Stimulated activated naive CD8-positive, alpha-beta T cell treated with anti-CD3 and anti-CD28 coated beads, Interleukin-15, Interleukin-2, amounts not matched to agents 100 ng/mL and 50 ng/mL, for 24 hours (primary cell): Measurements from ENCODE around the gene SAMD4A.

Source experiments
- H3K27ac Mint-ChIP-seq: one replicate; pipeline ENCODE4 v1.8.0; 2021; ENCODE audit warnings: mild to moderate bottlenecking, mixed read lengths
- H3K27me3 Mint-ChIP-seq: one replicate; pipeline ENCODE4 v1.8.0; 2021; ENCODE audit warnings: mixed read lengths
- H3K36me3 Mint-ChIP-seq: one replicate; pipeline ENCODE4 v1.8.0; 2021; ENCODE audit warnings: low read depth, mixed read lengths
- H3K4me1 Mint-ChIP-seq: one replicate; pipeline ENCODE4 v1.8.0; 2021; ENCODE audit warnings: low read depth, mixed read lengths
- H3K4me3 Mint-ChIP-seq: one replicate; pipeline ENCODE4 v1.8.0; 2021; ENCODE audit warnings: mild to moderate bottlenecking, mixed read lengths
- H3K9me3 Mint-ChIP-seq: one replicate; pipeline ENCODE4 v1.8.0; 2021; ENCODE audit warnings: mixed read lengths

The SAMD4A gene

GRCh38 chr14:54697001-54697400 lies 130.1 kb downstream of the SAMD4A start:
- Mint-ChIP-seq H3K27me3 (peaks cover 29% of the 10 kb centered on the region), H3K4me3 (no peak overlapping the region), H3K36me3 (no peaks in the 10 kb centered on the region), H3K9me3 (no peaks in the 10 kb centered on the region), H3K27ac (no peak overlapping the region), H3K4me1 (peaks cover 8% of the 10 kb centered on the region)

GRCh38 chr14:54697803-54698202 lies 130.9 kb downstream of the SAMD4A start:
- peaks cover 3% of the 10 kb centered on the region for H3K4me1 Mint-ChIP-seq
- peaks cover 35% of the 10 kb centered on the region for H3K27me3 Mint-ChIP-seq
- no peak overlapping the region for H3K4me3 Mint-ChIP-seq
- H3K36me3 Mint-ChIP-seq: no peaks in the 10 kb centered on the region
- no peaks in the 10 kb centered on the region for H3K9me3 Mint-ChIP-seq
- H3K27ac Mint-ChIP-seq: no peak overlapping the region

- Mint-ChIP-seq H3K9me3 (no peaks in the 10 kb centered on the region), H3K36me3 (no peaks in the 10 kb centered on the region), H3K27me3 (peaks cover 35% of the 10 kb centered on the region), H3K27ac (no peak overlapping the region), H3K4me3 (no peak overlapping the region), H3K4me1 (peaks cover 3% of the 10 kb centered on the region)
These were observed 131.6 kb downstream of the SAMD4A start for GRCh38 chr14:54698501-54698900.

- no peaks in the 10 kb centered on the region for H3K36me3 Mint-ChIP-seq
- H3K9me3 Mint-ChIP-seq: no peaks in the 10 kb centered on the region
- H3K27me3 Mint-ChIP-seq: peaks cover 29% of the 10 kb centered on the region
- peaks cover 3% of the 10 kb centered on the region for H3K4me1 Mint-ChIP-seq
- no peak overlapping the region for H3K27ac Mint-ChIP-seq
- no peak overlapping the region for H3K4me3 Mint-ChIP-seq
These were observed 132.1 kb downstream of the SAMD4A start for GRCh38 chr14:54698966-54699530.

GRCh38 chr14:54699735-54700134 lies 132.8 kb downstream of the SAMD4A start:
- Mint-ChIP-seq H3K4me1 (peaks cover 3% of the 10 kb centered on the region), H3K36me3 (no peaks in the 10 kb centered on the region), H3K27ac (no peak overlapping the region), H3K27me3 (peaks cover 26% of the 10 kb centered on the region), H3K9me3 (no peaks in the 10 kb centered on the region), H3K4me3 (no peak overlapping the region)

- H3K36me3 Mint-ChIP-seq: no peaks in the 10 kb centered on the region
- H3K27me3 Mint-ChIP-seq: peaks cover 22% of the 10 kb centered on the region
- no peak overlapping the region for H3K27ac Mint-ChIP-seq
- H3K4me1 Mint-ChIP-seq: peaks cover 3% of the 10 kb centered on the region
- H3K9me3 Mint-ChIP-seq: no peaks in the 10 kb centered on the region
- no peak overlapping the region for H3K4me3 Mint-ChIP-seq
These were observed 133.8 kb downstream of the SAMD4A start for GRCh38 chr14:54700717-54701116.

GRCh38 chr14:54702014-54702491 lies 135.1 kb downstream of the SAMD4A start:
- H3K27ac Mint-ChIP-seq: no peak overlapping the region
- peaks cover 3% of the 10 kb centered on the region for H3K4me1 Mint-ChIP-seq
- no peak overlapping the region for H3K4me3 Mint-ChIP-seq
- no peaks in the 10 kb centered on the region for H3K36me3 Mint-ChIP-seq
- no peaks in the 10 kb centered on the region for H3K9me3 Mint-ChIP-seq
- peaks cover 22% of the 10 kb centered on the region for H3K27me3 Mint-ChIP-seq

- peaks cover 22% of the 10 kb centered on the region for H3K27me3 Mint-ChIP-seq
- H3K27ac Mint-ChIP-seq: no peak overlapping the region
- no peaks in the 10 kb centered on the region for H3K9me3 Mint-ChIP-seq
- H3K36me3 Mint-ChIP-seq: no peaks in the 10 kb centered on the region
- H3K4me3 Mint-ChIP-seq: no peak overlapping the region
- peaks cover 3% of the 10 kb centered on the region for H3K4me1 Mint-ChIP-seq
These were observed 135.6 kb downstream of the SAMD4A start for GRCh38 chr14:54702492-54702891.

GRCh38 chr14:54703082-54703481 lies 136.2 kb downstream of the SAMD4A start:
- no peaks in the 10 kb centered on the region for H3K36me3 Mint-ChIP-seq
- H3K27me3 Mint-ChIP-seq: peaks cover 22% of the 10 kb centered on the region
- H3K4me3 Mint-ChIP-seq: no peak overlapping the region
- H3K27ac Mint-ChIP-seq: no peak overlapping the region
- peaks cover 3% of the 10 kb centered on the region for H3K4me1 Mint-ChIP-seq
- no peaks in the 10 kb centered on the region for H3K9me3 Mint-ChIP-seq

GRCh38 chr14:54703724-54704123 lies 136.8 kb downstream of the SAMD4A start:
- no peaks in the 10 kb centered on the region for H3K36me3 Mint-ChIP-seq
- H3K9me3 Mint-ChIP-seq: no peaks in the 10 kb centered on the region
- H3K27me3 Mint-ChIP-seq: peaks cover 22% of the 10 kb centered on the region
- H3K27ac Mint-ChIP-seq: no peak overlapping the region
- no peak overlapping the region for H3K4me3 Mint-ChIP-seq
- H3K4me1 Mint-ChIP-seq: peaks cover 3% of the 10 kb centered on the region

- H3K36me3 Mint-ChIP-seq: no peaks in the 10 kb centered on the region
- no peak overlapping the region for H3K4me3 Mint-ChIP-seq
- peaks cover 17% of the 10 kb centered on the region for H3K27me3 Mint-ChIP-seq
- H3K4me1 Mint-ChIP-seq: peaks cover 3% of the 10 kb centered on the region
- H3K27ac Mint-ChIP-seq: no peak overlapping the region
- no peaks in the 10 kb centered on the region for H3K9me3 Mint-ChIP-seq
These were observed 137.8 kb downstream of the SAMD4A start for GRCh38 chr14:54704768-54705167.

GRCh38 chr14:54706769-54707168 lies 139.8 kb downstream of the SAMD4A start:
- Mint-ChIP-seq H3K27me3 (peaks cover 9% of the 10 kb centered on the region), H3K36me3 (peaks cover 8% of the 10 kb centered on the region), H3K27ac (no peak overlapping the region), H3K9me3 (peaks cover 4% of the 10 kb centered on the region), H3K4me1 (peaks cover 8% of the 10 kb centered on the region), H3K4me3 (no peak overlapping the region)

- peaks cover 8% of the 10 kb centered on the region for H3K36me3 Mint-ChIP-seq
- H3K4me1 Mint-ChIP-seq: peaks cover 22% of the 10 kb centered on the region
- peaks cover 4% of the 10 kb centered on the region for H3K9me3 Mint-ChIP-seq
- H3K4me3 Mint-ChIP-seq: no peak overlapping the region
- no peaks in the 10 kb centered on the region for H3K27me3 Mint-ChIP-seq
- H3K27ac Mint-ChIP-seq: no peak overlapping the region
These were observed 141.2 kb downstream of the SAMD4A start for GRCh38 chr14:54708161-54708560.

GRCh38 chr14:54708982-54709381 lies 142.1 kb downstream of the SAMD4A start:
- no peak overlapping the region for H3K4me3 Mint-ChIP-seq
- H3K9me3 Mint-ChIP-seq: peaks cover 4% of the 10 kb centered on the region
- H3K4me1 Mint-ChIP-seq: peaks cover 23% of the 10 kb centered on the region
- H3K27ac Mint-ChIP-seq: no peak overlapping the region
- no peaks in the 10 kb centered on the region for H3K27me3 Mint-ChIP-seq
- H3K36me3 Mint-ChIP-seq: peaks cover 8% of the 10 kb centered on the region

GRCh38 chr14:54709444-54709843 lies 142.5 kb downstream of the SAMD4A start:
- Mint-ChIP-seq H3K4me3 (no peak overlapping the region), H3K27me3 (no peaks in the 10 kb centered on the region), H3K9me3 (peaks cover 4% of the 10 kb centered on the region), H3K36me3 (peaks cover 8% of the 10 kb centered on the region), H3K4me1 (peaks cover 23% of the 10 kb centered on the region), H3K27ac (peak overlapping the region; percentile 53)

- H3K27ac Mint-ChIP-seq: no peak overlapping the region
- H3K4me1 Mint-ChIP-seq: peaks cover 23% of the 10 kb centered on the region
- H3K27me3 Mint-ChIP-seq: no peaks in the 10 kb centered on the region
- H3K9me3 Mint-ChIP-seq: peaks cover 4% of the 10 kb centered on the region
- H3K36me3 Mint-ChIP-seq: peaks cover 8% of the 10 kb centered on the region
- no peak overlapping the region for H3K4me3 Mint-ChIP-seq
These were observed 142.9 kb downstream of the SAMD4A start for GRCh38 chr14:54709867-54710266.
